IPS DF 19.7 (cell line): Measurements from ENCODE around the gene PREPL.

Experiments
- DNase-seq: peaks from one replicate; pipeline ENCODE4 v3.0.0-alpha.2; 2013; ENCODE audit warnings: low read depth, low spot score

PREPL gene

GRCh38 chr2:44295633-44296359 lies 65.5 kb downstream of the PREPL start:
- DNase-seq: peak; percentile 15

- DNase-seq: no peak
These were observed 66.2 kb downstream of the PREPL start for GRCh38 chr2:44295113-44295512.

- DNase-seq: peak; percentile 2
These were observed 69.7 kb downstream of the PREPL start for GRCh38 chr2:44291281-44292248.

- no peak for DNase-seq
These were observed 71.0 kb downstream of the PREPL start for GRCh38 chr2:44290261-44290660.

- no peak for DNase-seq
These were observed 74.2 kb downstream of the PREPL start for GRCh38 chr2:44286884-44287638.

GRCh38 chr2:44286119-44286883 lies 75.0 kb downstream of the PREPL start:
- DNase-seq: no peak

GRCh38 chr2:44285174-44285573 lies 76.1 kb downstream of the PREPL start:
- no peak for DNase-seq

GRCh38 chr2:44283116-44283666 lies 78.1 kb downstream of the PREPL start:
- no peak for DNase-seq

GRCh38 chr2:44280869-44281268 lies 80.4 kb downstream of the PREPL start:
- no peak for DNase-seq

GRCh38 chr2:44277541-44277940 lies 83.8 kb downstream of the PREPL start:
- no peak for DNase-seq

GRCh38 chr2:44275927-44276303 lies 85.4 kb downstream of the PREPL start:
- DNase-seq: no peak

GRCh38 chr2:44273596-44273995 lies 87.7 kb downstream of the PREPL start:
- DNase-seq: no peak

- no peak for DNase-seq
These were observed 88.2 kb downstream of the PREPL start for GRCh38 chr2:44273076-44273475.

- peak; percentile 9 for DNase-seq
These were observed 90.0 kb downstream of the PREPL start for GRCh38 chr2:44271296-44271695.

- no peak for DNase-seq
These were observed 91.5 kb downstream of the PREPL start for GRCh38 chr2:44269831-44270230.

GRCh38 chr2:44267796-44268648 lies 93.3 kb downstream of the PREPL start:
- DNase-seq: no peak
